ENCODE results near the gene CNTLN.
"Not testable (repeated sequence)": the region's sequence is repeated elsewhere in the genome, so short reads cannot be mapped to it uniquely, and the experiment has no call there.

Gene CNTLN

DNA sequence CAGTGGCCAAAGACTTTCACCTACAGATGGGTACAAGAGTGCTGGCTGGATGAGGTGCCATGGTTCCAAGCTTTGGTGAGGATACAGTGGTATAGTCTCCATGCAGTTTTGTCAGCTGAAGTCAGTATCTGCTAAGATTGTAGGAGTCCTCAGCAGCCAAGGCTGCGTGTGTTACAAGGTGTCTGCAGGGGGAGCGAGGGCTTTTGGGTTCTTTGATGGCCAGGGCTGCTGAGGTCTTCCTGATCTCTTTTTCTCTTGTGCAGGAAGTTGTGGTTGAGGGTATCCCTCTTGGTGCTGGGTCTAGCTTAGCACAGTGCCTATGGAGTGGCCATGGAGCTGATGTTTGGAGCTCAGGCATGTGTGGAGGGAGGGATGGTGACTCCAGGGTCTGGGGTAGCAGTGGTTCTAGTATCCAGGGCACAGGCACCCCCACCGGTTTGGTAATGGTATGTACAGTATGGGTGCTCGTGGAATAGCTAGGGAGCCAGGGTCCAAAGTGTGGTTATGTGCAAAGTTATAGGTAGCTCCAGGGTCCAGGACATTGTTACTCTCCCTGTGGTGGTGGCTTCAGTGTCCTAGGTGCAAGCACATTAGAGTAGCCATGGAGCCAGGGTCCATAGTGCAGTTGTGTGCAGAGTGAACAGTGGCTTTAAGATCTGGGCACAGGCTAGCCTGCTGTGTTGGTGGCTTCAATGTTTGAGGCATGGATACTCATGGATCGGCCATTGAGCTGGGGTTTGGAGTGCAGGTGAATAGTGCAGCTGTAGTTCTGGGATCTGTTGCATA is 36.7 kb downstream of the CNTLN start:
- no peak for DNase-seq (ENCODE audit: low read depth)

DNA sequence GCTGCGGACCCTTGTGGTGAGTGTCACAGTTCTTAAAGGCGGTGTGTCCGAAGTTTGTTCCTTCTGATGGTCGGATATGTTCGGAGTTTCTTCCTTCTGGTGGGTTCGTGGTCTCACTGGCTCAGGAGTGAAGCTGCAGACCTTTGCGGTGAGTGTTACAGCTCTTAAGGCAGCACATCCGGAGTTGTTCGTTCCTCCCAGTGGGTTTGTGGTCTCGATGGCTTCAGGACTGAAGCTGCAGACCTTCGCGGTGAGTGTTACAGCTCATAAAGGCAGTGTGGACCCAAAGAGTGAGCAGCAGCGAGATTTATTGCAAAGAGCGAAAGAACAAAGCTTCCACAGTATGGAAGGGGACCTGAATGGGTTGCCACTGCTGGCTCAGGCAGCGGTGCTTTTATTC is 42.7 kb downstream of the CNTLN start:
- not testable (repeated sequence) for DNase-seq (ENCODE audit: low read depth)

GRCh38 chr9:17185481-17186029 is 50.7 kb downstream of the CNTLN start:
- DNase-seq (ENCODE audit: low read depth) = no peak

DNA sequence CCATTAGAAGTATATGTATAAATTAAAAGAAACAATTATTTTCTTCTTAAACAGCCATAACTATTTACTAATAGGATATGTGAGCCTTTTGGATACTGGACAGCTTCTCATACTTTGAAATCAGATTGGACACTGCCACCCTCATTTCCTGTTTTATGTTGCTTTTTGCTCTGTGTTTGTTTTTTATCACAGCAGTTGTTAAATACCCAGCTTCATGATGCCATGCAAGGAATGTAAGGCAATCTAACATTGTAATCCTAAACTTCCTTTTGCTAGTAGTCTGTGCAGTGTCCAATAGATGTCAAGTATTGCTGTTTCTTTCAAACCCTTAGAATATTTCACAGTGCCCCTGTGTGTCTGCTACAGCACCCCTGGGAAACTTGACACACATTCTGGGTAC is 56.2 kb downstream of the CNTLN start:
- peak; percentile 8 for DNase-seq (ENCODE audit: low read depth)

- DNase-seq (ENCODE audit: low read depth) = no peak
These were observed 69.8 kb downstream of the CNTLN start for GRCh38 chr9:17204611-17205152.

DNA sequence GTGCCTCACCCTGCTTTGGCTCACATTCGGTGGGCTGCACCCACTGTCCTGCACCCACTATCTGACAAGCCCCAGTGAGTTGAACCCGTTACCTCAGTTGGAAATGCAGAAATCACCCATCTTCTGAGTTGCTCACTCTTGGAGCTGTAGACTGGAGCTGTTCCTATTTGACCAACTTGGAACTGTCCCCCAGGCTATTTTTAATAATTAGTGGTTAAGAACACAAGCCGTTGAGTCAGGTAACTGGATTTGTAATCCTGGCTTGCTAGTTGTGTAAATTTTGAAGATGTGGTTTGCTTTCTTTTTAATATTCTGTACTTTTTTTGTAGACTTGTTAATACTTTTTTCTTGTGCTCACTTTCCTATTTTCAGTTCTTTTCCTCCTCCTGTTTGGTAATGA is 81.2 kb downstream of the CNTLN start:
- no peak for DNase-seq (ENCODE audit: low read depth)

- DNase-seq (ENCODE audit: low read depth) = no peak
These were observed 81.8 kb downstream of the CNTLN start for GRCh38 chr9:17216646-17217045.

DNA sequence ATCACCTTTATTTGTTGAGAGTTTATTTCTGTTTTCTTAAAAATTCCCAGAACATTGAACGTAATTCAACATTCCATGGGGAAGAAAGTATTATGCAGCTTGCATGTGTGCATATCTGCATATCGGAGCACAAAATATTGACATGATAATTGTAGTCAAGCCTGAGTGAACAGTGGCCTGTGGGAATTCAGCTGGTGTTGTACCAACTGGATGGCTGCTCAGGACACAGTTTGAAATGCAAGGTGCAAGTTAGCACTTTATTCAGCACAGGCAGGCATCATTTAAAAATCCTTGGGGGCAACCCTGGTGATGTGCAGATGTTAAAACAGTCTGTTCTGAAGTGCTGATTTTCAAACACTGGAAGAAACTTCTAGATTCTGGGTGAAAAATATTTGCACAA is 82.4 kb downstream of the CNTLN start:
- no peak for DNase-seq (ENCODE audit: low read depth)

GRCh38 chr9:17219261-17219660 is 84.4 kb downstream of the CNTLN start:
- DNase-seq (ENCODE audit: low read depth) = no peak

GRCh38 chr9:17222932-17223331 is 88.1 kb downstream of the CNTLN start:
- no peak for DNase-seq (ENCODE audit: low read depth)

DNA sequence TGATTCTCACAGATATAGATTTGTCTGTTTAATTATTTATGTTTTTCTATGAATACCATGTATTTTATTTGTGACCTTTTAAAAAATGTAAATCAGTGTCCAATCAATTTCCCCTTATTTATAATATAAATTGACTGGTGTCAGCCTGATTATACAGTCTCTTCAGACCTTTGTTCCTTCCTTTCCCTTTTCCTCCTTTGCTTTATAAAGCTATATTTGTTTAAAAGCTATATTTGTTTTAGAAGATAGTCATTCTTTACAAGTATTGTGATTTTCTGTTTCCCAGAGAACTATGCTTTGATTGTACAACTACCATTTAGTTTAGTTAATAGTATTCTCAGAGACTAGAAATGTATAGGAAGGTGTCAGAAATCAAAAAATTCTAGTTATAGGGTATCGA is 90.6 kb downstream of the CNTLN start:
- DNase-seq (ENCODE audit: low read depth) = no peak

- DNase-seq (ENCODE audit: low read depth) = no peak
These were observed 95.2 kb downstream of the CNTLN start for GRCh38 chr9:17229945-17230560.

GRCh38 chr9:17230646-17231045 is 95.8 kb downstream of the CNTLN start:
- no peak for DNase-seq (ENCODE audit: low read depth)

DNA sequence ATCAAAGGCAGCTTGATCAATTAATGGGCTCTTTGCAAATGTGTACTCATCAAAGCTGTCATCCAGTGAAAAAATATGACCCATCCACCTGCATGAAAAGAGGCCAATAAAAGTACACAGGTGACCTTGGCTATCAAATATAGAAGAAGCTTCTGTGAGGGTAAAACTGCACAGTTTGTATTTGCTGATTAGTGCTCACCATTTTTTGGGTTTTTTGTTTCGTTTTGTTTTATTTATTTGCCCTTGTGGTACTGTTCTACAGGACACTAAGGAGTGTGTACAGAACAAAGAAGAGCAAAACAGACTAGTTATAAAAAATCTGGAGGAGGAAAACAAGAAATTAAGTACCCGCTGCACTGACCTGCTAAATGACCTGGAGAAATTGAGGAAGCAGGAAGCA is 101.3 kb downstream of the CNTLN start:
- DNase-seq (ENCODE audit: low read depth) = no peak

DNA sequence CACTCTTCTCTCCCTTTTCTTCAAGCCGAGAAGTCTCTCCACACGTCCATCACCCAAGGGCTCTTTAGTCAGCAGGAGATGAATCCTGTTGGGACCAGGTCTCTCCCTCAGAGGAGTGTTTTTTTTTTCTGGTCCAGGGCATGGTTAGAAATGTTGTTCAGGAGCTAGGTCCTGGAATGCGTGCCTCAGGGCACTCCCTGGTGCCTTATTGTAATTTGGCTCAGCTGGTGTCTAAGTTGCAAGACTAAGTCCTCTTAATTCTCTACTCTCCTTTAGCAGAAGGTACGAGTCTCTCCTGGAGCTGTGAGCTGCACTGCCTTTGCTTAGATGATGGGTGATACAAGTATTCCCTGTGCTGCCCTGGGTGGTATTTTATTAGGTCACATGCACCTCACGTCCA is 111.9 kb downstream of the CNTLN start:
- no peak for DNase-seq (ENCODE audit: low read depth)

- DNase-seq (ENCODE audit: low read depth) = no peak
These were observed 116.3 kb downstream of the CNTLN start for GRCh38 chr9:17251100-17251499.

DNA sequence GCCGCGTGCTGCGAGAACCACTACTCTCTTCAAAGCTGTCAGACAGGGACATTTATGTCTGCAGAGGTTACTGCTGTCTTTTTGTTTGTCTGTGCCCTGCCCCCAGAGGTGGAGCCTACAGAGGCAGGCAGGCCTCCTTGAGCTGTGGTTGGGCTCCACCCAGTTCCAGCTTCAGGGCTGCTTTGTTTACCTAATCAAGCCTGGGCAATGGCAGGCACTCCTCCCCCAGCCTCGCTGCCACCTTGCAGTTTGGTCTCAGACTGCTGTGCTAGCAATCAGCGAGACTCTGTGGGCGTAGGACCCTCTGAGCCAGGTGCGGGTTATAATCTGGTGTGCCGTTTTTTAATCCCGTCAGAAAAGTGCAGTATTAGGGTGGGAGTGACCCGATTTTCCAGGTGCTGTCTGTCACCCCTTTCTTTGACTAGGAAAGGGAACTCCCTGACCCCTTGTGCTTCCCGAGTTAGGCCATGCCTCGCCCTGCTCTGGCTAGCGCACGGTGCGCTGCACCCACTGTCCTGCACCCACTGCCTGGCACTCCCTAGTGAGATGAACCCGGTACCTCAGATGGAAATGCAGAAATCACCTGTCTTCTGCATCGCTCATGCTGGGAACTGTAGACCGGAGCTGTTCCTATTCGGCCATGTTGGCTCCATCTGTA is 133.8 kb downstream of the CNTLN start:
- not testable (repeated sequence) for DNase-seq (ENCODE audit: low read depth)

GRCh38 chr9:17269799-17270198 is 135.0 kb downstream of the CNTLN start:
- DNase-seq (ENCODE audit: low read depth) = no peak

- no peak for DNase-seq (ENCODE audit: low read depth)
These were observed 137.7 kb downstream of the CNTLN start for GRCh38 chr9:17272536-17272935.

- no peak for DNase-seq (ENCODE audit: low read depth)
These were observed 145.6 kb downstream of the CNTLN start for GRCh38 chr9:17280350-17281012.

DNA sequence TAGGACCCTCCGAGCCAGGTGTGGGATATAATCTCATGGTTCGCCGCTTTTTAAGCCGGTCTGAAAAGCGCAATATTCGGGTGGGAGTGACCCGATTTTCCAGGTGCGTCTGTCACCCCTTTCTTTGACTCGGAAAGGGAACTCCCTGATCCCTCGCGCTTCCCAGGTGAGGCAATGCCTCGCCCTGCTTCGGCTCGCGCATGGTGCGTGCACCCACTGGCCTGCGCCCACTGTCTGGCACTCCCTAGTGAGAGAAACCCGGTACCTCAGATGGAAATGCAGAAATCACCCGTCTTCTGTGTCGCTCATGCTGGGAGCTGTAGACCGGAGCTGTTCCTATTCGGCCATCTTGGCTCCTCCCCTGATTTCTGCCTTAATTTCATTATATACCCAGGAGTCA is 155.8 kb downstream of the CNTLN start:
- not testable (repeated sequence) for DNase-seq (ENCODE audit: low read depth)

GRCh38 chr9:17291766-17292165 is 156.9 kb downstream of the CNTLN start:
- peak; percentile 31 for DNase-seq (ENCODE audit: low read depth)
